Panc1 (cell line): ENCODE data around the gene PAX5. TPM values are rescaled to one million over a fixed set of nuclear protein-coding genes. Genes with fewer than 3 reads are reported as not detected.

Experiments used
- ATAC-seq: fragments of 200-7000 bp; cut with Tn5 transposase; 2 replicates; pipeline ENCODE4 v1.9.1; 2020; ENCODE audit warnings: mild to moderate bottlenecking, moderate library complexity
- BruUV-seq: library from RNA; stranded (reverse); fragments of 400-500 nt; replicated peaks from 2 replicates; lab custom pipeline; 2021; lab: Mats Ljungman, UMichigan
- CTCF ChIA-PET: fragments of 300-600 bp; sonication (Branson Sonifier 250); formaldehyde crosslinking; loops from one replicate; lab custom pipeline; 2022; ENCODE audit warnings: antibody characterized with exemption; lab: Charles Lee
- POLR2A ChIA-PET: fragments of 300-600 bp; sonication (Branson Sonifier 250); formaldehyde crosslinking; loops from one replicate; lab custom pipeline; 2022; ENCODE audit warnings: antibody characterized with exemption; lab: Charles Lee
- DNase-seq: peaks from one replicate; pipeline ENCODE4 v3.0.0-alpha.2; 2010; ENCODE audit warnings: low read depth, low spot score
- H3K27ac ChIP-seq: 2 replicates; pipeline ENCODE4 v1.5.1; 2011; ENCODE audit warnings: mild to moderate bottlenecking, low read length, inconsistent platforms
- H3K27me3 ChIP-seq: fragments of 200-500 bp; sonication (Bioruptor generic); 2 replicates; pipeline ENCODE4 v1.6.0; 2014; ENCODE audit warnings: low read length, inconsistent platforms; ENCODE audit not compliant: control insufficient read depth, insufficient read depth
- H3K36me3 ChIP-seq: fragments of 200-500 bp; sonication (Bioruptor generic); 2 replicates; pipeline ENCODE4 v1.5.1; 2014; ENCODE audit warnings: inconsistent platforms, mild to moderate bottlenecking, low read length, moderate library complexity; ENCODE audit not compliant: control insufficient read depth, insufficient read depth
- H3K4me1 ChIP-seq: 2 replicates; pipeline ENCODE4 v1.5.1; 2011; ENCODE audit warnings: inconsistent platforms, mild to moderate bottlenecking, low read length, moderate library complexity; ENCODE audit not compliant: control insufficient read depth, insufficient read depth
- H3K4me3 ChIP-seq, 2 experiments: 2 replicates each; pipeline ENCODE4 v1.5.1; 2011 to 2012; ENCODE audit warnings: low read depth in 2 of 2, low read length in 2 of 2, mild to moderate bottlenecking in 2 of 2, inconsistent platforms in 1 of 2, moderate library complexity in 1 of 2
- H3K9me3 ChIP-seq: fragments of 200-500 bp; sonication (Bioruptor generic); 2 replicates; pipeline ENCODE4 v1.5.1; 2014; ENCODE audit warnings: low read depth, mild to moderate bottlenecking, inconsistent platforms, low read length, moderate library complexity; ENCODE audit not compliant: control insufficient read depth, insufficient read depth
- POLR2AphosphoS5 ChIP-seq: IDR thresholded peaks from 2 replicates; pipeline ENCODE4 v1.6.1; 2012; ENCODE audit warnings: mild to moderate bottlenecking, low read depth, low read length, moderate library complexity
- REST ChIP-seq, 2 experiments: IDR thresholded peaks; 2 replicates each; pipeline ENCODE4 v1.6.1; 2011 to 2012; ENCODE audit warnings: low read depth in 2 of 2, control low read depth in 1 of 2, low read length in 1 of 2, mild to moderate bottlenecking in 1 of 2, moderate library complexity in 1 of 2; ENCODE audit not compliant: insufficient read depth in 1 of 2
- SIN3A ChIP-seq: IDR thresholded peaks from 2 replicates; pipeline ENCODE4 v1.6.1; 2012; ENCODE audit warnings: low read depth, mild to moderate bottlenecking, low read length, moderate library complexity, borderline replicate concordance; ENCODE audit not compliant: insufficient read depth
- TCF7L2 ChIP-seq: IDR thresholded peaks from 2 replicates; pipeline ENCODE4 v1.6.1; 2011; ENCODE audit warnings: mild to moderate bottlenecking, low read depth, low read length, inconsistent platforms
- in situ Hi-C: cut with HindIII; loops from 2 replicates; pipeline ENCODE4 v1.10.0; 2016; ENCODE audit warnings: low sequenced_read_pairs, low pct_unique_long_range_greater_than_20kb
- intact Hi-C: fragments of 100-400 bp; cut with micrococcal nuclease; formaldehyde crosslinking; loops from one replicate; pipeline ENCODE4 v1.10.0; 2022; ENCODE audit not compliant: unreplicated experiment
- total RNA-seq: library from RNA; stranded (reverse); gene quantifications from one replicate; pipeline ENCODE4 v1.2.1, GENCODE V29; 2021; ENCODE audit not compliant: unreplicated experiment
- TF ChIP-seq, protein P1 (sequence below): fragments of 450-650 bp; IDR thresholded peaks from 2 replicates; pipeline ENCODE4 v1.5.1; 2017; ENCODE audit warnings: mild to moderate bottlenecking

The PAX5 gene
- total RNA-seq, 1 experiment from 2014 or later: 0.39 TPM

DNA sequence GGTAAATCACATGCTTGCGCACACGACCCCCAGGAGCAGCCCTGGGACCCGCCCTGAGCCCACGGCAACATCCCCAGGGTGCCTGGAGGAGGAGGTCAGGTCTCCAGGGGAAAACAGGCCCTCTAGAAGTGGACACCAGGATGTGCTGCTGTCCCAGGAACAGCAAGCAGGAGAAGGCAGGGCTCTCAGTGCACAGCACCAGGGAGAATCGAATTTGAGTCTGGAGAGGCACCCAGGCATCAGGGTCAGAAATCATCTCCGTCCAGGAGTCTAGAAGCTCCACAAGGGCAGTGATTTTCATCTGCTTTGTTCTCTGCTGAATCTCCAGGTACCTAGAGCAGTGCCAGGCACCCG, 93.6 kb downstream of the PAX5 start:
- ATAC-seq (no peak), DNase-seq (no peak)
- Histone ChIP-seq H3K36me3 (no peaks in the 10 kb centered on the region), H3K4me3 (no peak overlapping the region), H3K9me3 (no peaks in the 10 kb centered on the region), H3K4me1 (peaks cover 3% of the 10 kb centered on the region; the same call in 1 of the 2 replicates), H3K27me3 (no peaks in the 10 kb centered on the region), H3K27ac (no peak overlapping the region)
- in situ Hi-C loops: no loop called here
- no peak for TF ChIP-seq POLR2AphosphoS5
- TF ChIP-seq, protein P1, sequence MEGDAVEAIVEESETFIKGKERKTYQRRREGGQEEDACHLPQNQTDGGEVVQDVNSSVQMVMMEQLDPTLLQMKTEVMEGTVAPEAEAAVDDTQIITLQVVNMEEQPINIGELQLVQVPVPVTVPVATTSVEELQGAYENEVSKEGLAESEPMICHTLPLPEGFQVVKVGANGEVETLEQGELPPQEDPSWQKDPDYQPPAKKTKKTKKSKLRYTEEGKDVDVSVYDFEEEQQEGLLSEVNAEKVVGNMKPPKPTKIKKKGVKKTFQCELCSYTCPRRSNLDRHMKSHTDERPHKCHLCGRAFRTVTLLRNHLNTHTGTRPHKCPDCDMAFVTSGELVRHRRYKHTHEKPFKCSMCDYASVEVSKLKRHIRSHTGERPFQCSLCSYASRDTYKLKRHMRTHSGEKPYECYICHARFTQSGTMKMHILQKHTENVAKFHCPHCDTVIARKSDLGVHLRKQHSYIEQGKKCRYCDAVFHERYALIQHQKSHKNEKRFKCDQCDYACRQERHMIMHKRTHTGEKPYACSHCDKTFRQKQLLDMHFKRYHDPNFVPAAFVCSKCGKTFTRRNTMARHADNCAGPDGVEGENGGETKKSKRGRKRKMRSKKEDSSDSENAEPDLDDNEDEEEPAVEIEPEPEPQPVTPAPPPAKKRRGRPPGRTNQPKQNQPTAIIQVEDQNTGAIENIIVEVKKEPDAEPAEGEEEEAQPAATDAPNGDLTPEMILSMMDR: no peak
- no peak for TF ChIP-seq REST (IDR thresholded peaks at IDR 0.05; ENCODE audit: insufficient read depth in 1 of 2, low read depth in 2 of 2, low read length in 1 of 2)
- TF ChIP-seq TCF7L2: no peak
- no peak for TF ChIP-seq SIN3A
- intact Hi-C loops: no loop called here
- BruUV-seq: no TSS peak
- ChIA-PET POLR2A (no interaction called here), CTCF (interaction anchor here (0.6 kb wide), 1 partner anchor 22 kb away, joined by 3 read pairs; no protein-coding TSS in a partner anchor)

DNA sequence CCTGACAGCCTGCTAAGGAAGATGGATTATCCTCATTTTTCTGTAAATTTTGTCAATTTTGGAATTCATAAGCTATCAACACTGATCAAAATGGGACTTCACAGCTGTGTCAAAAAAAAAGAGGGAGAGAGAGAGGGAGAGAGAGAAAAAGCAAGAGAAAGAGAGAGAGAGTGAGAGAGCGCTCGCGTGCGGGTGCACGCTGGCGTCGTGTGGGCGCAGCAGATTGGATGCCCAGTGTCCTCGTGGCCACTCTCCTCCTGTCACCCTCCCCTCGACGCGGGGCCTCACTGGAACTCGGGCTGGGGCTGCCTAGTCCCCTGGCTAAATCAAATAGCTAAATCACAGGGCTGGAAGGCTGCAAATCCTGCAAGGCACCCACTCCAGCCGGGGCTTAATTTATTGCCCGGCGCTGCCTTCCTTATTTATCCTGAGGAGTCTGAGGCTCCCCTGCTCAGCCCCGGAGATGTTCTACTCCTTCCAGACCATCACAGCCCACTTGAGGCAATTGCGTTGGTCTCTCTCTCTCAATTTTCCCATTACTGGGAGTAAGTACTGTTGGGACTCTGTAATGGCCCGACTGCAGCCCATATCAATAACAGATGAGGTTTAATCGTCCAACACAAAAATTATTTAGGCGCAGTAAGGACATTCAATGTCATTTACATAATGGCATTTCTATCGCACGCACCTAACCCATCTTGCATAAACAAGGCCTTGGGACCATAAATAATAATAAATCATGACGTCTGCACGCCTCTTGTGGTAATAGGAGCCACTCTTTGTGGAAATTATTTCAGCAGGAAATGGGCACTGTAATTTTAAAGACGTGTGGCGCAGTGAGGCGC, 94.2 kb downstream of the PAX5 start:
- Histone ChIP-seq H3K9me3 (no peaks in the 10 kb centered on the region), H3K4me1 (peaks cover 3% of the 10 kb centered on the region; the same call in 1 of the 2 replicates), H3K27ac (no peak overlapping the region), H3K36me3 (no peaks in the 10 kb centered on the region), H3K27me3 (no peaks in the 10 kb centered on the region), H3K4me3 (no peak overlapping the region)
- ChIA-PET CTCF (no interaction called here), POLR2A (no interaction called here)
- no peak for ATAC-seq
- intact Hi-C loops (loop anchor here (5.0 kb wide), 1 partner anchor 47 kb away; no protein-coding TSS in a partner anchor), in situ Hi-C loops (no loop called here)
- no peak for DNase-seq
- BruUV-seq: no TSS peak
- TF ChIP-seq TCF7L2 (no peak), SIN3A (no peak), REST (IDR thresholded peaks at IDR 0.05; ENCODE audit: insufficient read depth in 1 of 2, low read depth in 2 of 2, low read length in 1 of 2) (no peak), POLR2AphosphoS5 (no peak)
- TF ChIP-seq, protein P1: no peak
